Adipocyte (in vitro differentiated cells): ENCODE data around the gene CUEDC1.

ENCODE experiments used
- DNase-seq: peaks from one replicate; pipeline ENCODE4 v3.0.0-alpha.2; 2015; ENCODE audit warnings: low read depth
- H3K27me3 ChIP-seq: replicated peaks from 2 replicates; pipeline ENCODE4 v1.7.0; 2013; ENCODE audit warnings: mild to moderate bottlenecking, low read length, moderate library complexity; ENCODE audit not compliant: control insufficient read depth, insufficient read depth
- H3K36me3 ChIP-seq: 2 replicates; pipeline ENCODE4 v1.7.0; 2013; ENCODE audit warnings: low read length, mild to moderate bottlenecking, moderate library complexity; ENCODE audit not compliant: control insufficient read depth, insufficient read depth, severe bottlenecking
- H3K4me1 ChIP-seq: 2 replicates; pipeline ENCODE4 v1.7.0; 2013; ENCODE audit warnings: mild to moderate bottlenecking, low read length, moderate library complexity; ENCODE audit not compliant: control insufficient read depth, insufficient read depth
- H3K4me3 ChIP-seq: 2 replicates; pipeline ENCODE4 v1.7.0; 2013; ENCODE audit warnings: mild to moderate bottlenecking, low read length, moderate library complexity
- H3K9ac ChIP-seq: 2 replicates; pipeline ENCODE4 v1.7.0; 2013; ENCODE audit warnings: mild to moderate bottlenecking, low read length, moderate library complexity
- H3K9me3 ChIP-seq: 2 replicates; pipeline ENCODE4 v1.7.0; 2013; ENCODE audit warnings: mild to moderate bottlenecking, low read length, moderate library complexity; ENCODE audit not compliant: control insufficient read depth

Gene CUEDC1

DNA sequence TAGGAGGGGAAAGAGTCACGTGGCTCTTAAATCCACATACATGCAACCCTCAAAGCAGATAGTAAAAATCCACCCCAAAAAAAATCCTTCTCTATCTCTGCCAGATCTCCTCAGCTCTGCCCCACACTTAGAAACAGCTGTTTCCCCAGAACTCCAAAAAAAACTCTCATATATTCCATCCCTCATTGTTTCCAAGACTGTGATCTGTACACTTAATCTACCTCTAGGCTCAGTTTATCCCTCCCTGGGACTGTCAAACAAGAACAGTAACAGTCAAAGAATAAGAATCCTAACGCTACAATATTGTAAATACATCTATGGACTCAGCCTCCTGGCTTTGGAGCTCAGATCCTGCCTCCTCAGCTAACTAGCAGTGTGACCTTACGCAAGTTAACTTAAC, 11.6 kb downstream of the CUEDC1 start:
- Histone ChIP-seq H3K9me3 (no peaks in the 10 kb centered on the region), H3K27me3 (no peaks in the 10 kb centered on the region), H3K36me3 (no peaks in the 10 kb centered on the region), H3K4me1 (peaks cover 50% of the 10 kb centered on the region), H3K4me3 (no peak overlapping the region), H3K9ac (no peak overlapping the region)
- DNase-seq = peak; percentile 63

DNA sequence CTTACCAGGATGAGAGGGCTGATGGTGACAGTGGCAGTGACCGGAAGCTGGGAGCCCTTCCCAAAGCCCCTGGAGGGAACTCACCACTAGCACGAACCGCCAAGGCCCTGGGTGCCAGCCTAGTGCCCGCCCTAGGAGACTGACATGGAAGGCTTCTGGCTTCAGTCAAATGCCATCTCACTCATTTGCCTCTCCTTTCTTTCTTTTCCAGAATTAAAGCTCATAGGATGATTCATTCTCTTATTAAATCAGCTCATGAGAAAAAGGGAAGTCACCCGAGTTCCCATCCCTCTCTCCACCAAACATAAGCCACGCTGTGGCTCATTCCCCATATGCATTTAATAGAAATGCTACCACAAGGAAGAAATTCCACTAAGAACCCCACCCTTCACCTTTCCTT, 12.1 kb downstream of the CUEDC1 start:
- Histone ChIP-seq H3K4me3 (no peak overlapping the region), H3K9me3 (no peaks in the 10 kb centered on the region), H3K27me3 (no peaks in the 10 kb centered on the region), H3K4me1 (peaks cover 47% of the 10 kb centered on the region), H3K9ac (no peak overlapping the region), H3K36me3 (no peaks in the 10 kb centered on the region)
- peak; percentile 76 for DNase-seq

DNA sequence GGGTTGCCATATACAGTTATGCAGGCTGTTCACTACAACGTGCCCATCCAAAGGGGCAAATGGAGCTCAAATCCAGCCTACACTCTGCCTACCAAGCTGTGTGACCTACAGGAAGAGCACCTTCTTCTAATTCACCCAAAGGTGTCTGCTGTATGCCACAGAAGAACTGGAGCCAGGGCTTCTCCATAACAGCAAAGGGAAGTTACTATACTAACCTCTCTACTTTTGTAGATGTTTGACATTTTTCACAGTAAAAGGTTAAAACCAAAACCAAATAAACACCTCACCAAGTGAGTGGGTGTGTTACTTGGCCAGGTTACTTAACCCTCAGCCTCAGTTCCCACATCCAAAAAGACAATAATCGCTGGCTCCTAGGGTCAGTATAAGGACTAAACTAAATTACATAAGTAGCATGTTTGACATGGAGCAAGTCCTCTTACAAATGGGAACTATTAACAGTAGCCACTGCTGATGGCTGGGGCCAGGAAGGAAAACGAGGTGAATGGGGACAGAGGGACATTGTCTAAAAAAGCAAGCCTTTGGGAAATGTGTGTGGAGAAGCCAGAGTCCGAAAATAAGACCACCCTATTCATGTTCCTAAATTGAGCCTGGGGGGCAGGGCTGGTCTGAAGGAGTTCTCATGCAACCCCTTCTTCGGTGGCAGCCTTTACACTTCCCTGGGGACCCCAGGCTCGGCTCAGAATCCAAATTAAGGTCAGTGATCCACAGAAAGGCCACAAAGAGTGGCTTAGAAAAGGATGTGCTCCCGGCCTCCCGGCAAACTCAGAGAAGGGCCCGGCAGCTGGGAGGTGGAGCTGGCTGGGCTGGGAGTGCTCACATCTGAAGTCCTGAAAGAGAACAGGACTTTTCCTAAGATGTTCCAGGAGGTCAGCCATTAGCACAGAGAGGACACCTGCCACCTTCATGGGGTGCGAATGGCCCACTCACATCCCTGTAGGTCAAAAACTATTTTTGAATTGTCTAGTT, 13.5 kb downstream of the CUEDC1 start:
- Histone ChIP-seq H3K36me3 (no peaks in the 10 kb centered on the region), H3K9me3 (no peaks in the 10 kb centered on the region), H3K9ac (no peak overlapping the region), H3K27me3 (no peaks in the 10 kb centered on the region), H3K4me3 (no peak overlapping the region), H3K4me1 (peaks cover 34% of the 10 kb centered on the region)
- no peak for DNase-seq

DNA sequence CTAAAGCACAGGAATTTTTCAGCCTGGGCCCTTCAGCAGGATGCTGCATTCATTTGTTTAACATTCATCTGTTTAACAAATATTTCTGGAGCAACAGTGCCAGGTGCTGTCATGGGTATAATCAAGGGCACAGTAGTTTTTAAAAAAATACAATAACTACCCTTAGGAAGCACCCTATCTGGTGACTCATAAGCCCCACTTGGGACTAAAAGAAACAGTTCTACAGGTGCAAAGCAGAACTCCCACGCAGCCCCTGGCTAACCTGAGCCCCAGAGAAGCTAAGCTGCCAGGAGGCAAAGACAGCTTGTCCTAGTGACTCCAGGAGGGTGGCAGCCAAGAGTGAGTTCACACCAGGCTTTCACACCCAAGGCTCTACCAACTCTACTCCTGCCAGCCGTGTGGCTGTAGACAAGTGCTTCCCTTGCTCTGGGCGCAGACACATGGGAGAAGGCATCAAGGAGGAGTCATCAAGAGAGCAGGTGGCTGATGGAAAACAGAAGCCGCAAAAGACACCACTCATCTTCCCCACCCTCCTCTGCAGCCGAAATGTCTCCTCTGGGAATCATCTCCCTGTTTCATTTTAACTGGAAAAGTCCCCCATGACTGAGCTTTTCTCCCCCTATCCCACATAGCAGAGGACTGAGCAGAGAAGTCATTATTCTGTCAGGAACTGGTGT, 14.4 kb downstream of the CUEDC1 start:
- DNase-seq = no peak
- Histone ChIP-seq H3K9ac (no peak overlapping the region), H3K4me1 (peaks cover 34% of the 10 kb centered on the region)

DNA sequence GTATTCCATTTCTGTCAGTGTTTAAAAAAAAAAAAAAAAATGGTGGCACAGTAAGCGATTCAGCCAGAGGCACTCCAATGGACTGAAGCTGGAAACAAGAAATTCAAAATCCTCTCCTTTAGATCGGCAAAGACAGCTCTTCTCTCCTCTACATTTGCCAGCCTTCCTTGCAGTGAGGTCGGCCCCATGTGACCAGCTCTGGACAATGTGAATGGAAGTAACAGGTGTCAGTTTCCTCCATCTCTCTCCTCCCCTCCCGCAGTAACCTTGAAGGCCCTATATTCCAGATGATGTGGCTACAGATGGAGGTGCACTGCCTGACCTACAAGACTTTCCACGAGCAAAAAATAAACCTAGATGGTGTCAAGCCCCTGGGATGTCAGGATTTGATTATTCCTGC, 15.0 kb downstream of the CUEDC1 start:
- no peaks in the 10 kb centered on the region for H3K9me3 ChIP-seq
- no peak overlapping the region for H3K9ac ChIP-seq
- no peaks in the 10 kb centered on the region for H3K27me3 ChIP-seq
- no peak for DNase-seq
- H3K4me3 ChIP-seq = no peak overlapping the region
- H3K36me3 ChIP-seq = no peaks in the 10 kb centered on the region
- peaks cover 34% of the 10 kb centered on the region for H3K4me1 ChIP-seq

More for the DNA sequence above, 14.4 kb downstream of the CUEDC1 start:
- Histone ChIP-seq H3K9me3 (no peaks in the 10 kb centered on the region), H3K27me3 (no peaks in the 10 kb centered on the region), H3K36me3 (no peaks in the 10 kb centered on the region), H3K4me3 (no peak overlapping the region)

DNA sequence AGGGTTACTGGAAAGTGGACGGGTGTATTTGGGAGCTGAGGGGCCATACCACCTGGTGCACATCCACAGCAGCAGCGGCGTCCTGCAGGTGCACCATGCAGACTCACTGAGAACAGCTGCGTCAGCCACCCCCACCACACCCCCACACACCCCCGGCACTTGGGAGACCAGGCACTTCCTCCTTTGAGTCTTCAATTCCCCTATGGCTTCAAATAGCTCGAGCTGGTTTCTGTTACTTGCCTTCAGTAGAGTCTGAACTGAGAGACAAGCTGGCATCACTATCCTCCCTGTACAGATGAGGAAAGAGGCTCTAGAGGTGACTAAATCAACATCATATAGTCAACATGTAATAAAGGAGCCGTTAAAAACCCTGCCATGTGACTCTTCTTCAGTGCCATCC, 15.4 kb downstream of the CUEDC1 start:
- DNase-seq = no peak
- no peaks in the 10 kb centered on the region for H3K9me3 ChIP-seq
- H3K4me1 ChIP-seq = peaks cover 34% of the 10 kb centered on the region
- no peak overlapping the region for H3K4me3 ChIP-seq
- no peaks in the 10 kb centered on the region for H3K36me3 ChIP-seq
- no peak overlapping the region for H3K9ac ChIP-seq
- H3K27me3 ChIP-seq = no peaks in the 10 kb centered on the region

DNA sequence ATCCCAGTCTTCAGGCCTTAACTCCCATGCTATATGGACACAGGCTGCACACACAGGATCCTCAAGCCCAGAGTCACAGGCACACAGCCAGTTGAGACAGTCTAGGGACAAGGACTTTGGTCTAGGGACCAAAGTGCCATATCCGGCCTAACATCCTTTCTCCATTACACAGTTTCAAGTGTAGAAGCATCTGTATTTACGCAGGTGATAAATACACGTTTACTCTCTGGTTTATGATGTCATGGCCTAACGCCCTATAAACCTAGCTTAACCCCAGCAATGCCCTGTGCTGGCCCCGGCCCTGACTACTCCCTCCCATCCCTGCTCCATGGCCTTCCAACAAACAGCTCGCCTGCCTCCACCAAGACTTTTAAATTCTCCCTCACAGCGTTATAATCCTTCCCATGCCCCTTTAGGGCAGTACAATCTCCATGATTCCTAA, 17.1 kb downstream of the CUEDC1 start:
- no peak for DNase-seq
- no peaks in the 10 kb centered on the region for H3K27me3 ChIP-seq
- no peaks in the 10 kb centered on the region for H3K9me3 ChIP-seq
- no peak overlapping the region for H3K4me3 ChIP-seq
- H3K36me3 ChIP-seq = no peaks in the 10 kb centered on the region
- H3K4me1 ChIP-seq = peaks cover 31% of the 10 kb centered on the region
- H3K9ac ChIP-seq = no peak overlapping the region

DNA sequence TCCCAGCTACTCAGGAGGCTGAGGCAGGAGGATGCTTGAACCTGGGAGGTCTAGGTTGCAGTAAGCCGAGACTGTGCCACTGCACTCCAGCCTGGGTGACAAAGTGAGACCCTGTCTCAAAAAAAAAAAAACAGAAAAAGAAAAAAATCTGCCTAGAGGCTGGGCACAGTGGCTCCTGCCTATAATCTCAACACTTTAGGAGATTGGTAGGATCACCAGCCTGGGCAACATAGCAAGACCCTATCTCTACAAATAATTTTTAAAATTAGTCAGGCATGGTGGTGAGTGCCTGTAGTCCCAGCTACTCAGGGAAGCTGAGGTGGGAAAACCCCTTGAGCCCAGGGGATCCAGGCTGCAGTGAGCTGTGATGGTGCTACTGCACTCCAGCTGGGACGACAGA, 17.7 kb downstream of the CUEDC1 start:
- H3K4me3 ChIP-seq = no peak overlapping the region
- peaks cover 28% of the 10 kb centered on the region for H3K4me1 ChIP-seq
- H3K36me3 ChIP-seq = no peaks in the 10 kb centered on the region
- no peak overlapping the region for H3K9ac ChIP-seq
- no peaks in the 10 kb centered on the region for H3K9me3 ChIP-seq
- no peak for DNase-seq
- H3K27me3 ChIP-seq = no peaks in the 10 kb centered on the region

DNA sequence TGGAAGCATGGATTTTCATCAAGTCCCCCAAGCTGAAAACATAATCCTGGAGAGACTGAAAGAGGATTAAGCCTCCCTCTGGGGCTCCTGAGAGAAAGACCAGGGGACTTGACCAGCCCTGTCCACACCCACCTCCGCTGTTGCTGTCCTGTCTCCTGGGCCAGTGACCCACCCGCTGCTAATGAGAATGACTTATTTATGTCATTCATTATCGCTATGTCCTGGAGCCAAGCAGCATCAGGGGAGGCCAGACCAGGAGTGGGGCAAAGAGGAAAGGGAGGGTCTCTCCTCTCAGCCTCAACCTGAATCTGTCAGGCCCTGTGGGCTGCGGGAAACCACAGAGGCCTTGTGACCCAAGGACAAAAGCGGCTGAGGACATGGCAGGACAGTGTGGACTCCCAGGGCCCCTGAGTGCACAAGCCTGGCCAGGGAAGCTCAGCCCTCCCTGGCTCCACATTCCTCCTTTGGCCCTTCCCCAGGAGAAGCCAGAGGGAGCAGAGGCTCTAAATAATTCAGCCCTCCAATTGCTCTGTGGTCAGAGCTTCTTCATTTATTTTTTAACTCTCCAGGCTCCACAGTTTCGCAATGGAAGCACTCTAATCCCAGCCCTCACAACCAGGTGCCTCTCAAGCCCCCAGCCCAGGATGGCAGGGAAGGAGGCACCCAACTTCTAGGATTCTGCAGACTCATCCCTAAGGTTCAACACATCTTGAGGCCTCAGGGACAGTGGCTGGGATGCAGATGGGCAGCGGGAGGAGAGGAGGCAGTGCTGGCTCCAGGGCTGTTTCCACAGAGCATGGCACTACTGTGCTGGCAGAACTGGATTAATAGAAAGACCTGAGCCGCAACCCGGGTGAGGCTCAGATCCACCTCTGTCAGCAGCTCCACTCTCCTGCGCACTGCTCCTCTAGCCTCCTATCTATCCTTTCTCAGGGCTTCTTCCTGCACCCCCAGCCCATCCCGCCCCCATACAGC, 19.1 kb downstream of the CUEDC1 start:
- no peaks in the 10 kb centered on the region for H3K36me3 ChIP-seq
- no peaks in the 10 kb centered on the region for H3K9me3 ChIP-seq
- no peaks in the 10 kb centered on the region for H3K27me3 ChIP-seq
- H3K4me3 ChIP-seq = peak overlapping the region; percentile 28
- H3K9ac ChIP-seq = peak overlapping the region; percentile 78
- H3K4me1 ChIP-seq = peaks cover 28% of the 10 kb centered on the region
- peak; percentile 70 for DNase-seq

DNA sequence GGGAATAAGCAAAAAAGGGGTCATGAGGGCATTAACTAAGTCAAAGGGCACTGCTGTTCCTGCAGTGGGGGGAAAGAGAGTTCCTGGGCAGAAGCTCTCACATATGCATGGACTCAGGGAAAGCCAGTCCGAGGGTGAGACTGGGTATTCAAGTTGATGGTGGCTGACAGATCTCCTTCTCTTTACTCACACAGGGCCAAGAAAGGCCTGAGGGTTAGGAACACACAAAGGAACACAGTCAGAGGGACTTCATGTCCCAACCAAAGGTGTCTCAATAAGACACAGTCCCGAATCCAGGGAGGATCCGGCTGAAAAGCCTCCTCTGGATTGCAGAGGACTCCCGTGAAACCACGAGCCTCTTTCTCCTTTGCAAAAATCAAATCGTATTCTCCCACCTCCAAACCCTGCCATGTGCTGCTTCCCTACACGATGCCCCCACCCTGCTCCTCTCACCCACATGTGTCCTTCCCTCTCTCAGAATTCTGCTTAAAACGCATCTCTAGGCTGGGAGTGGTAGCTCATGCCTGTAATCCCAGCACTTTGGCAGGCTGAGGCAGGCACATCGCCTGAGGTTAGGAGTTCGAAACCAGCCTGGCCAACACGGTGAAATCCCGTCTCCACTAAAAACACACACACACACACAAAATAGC, 23.6 kb downstream of the CUEDC1 start:
- Histone ChIP-seq H3K9ac (peak overlapping the region; percentile 1), H3K27me3 (no peaks in the 10 kb centered on the region), H3K4me1 (peaks cover 40% of the 10 kb centered on the region), H3K36me3 (no peaks in the 10 kb centered on the region), H3K4me3 (no peak overlapping the region), H3K9me3 (no peaks in the 10 kb centered on the region)
- DNase-seq = no peak
